IPS-18c (cell line): Measurements from ENCODE around the gene ATP1A1.

Experiments used
- H3K4me3 ChIP-seq: 2 replicates; pipeline ENCODE4 v1.7.0; 2013; ENCODE audit warnings: low read depth, mild to moderate bottlenecking, low read length, moderate library complexity; ENCODE audit not compliant: insufficient read depth
- H3K9me3 ChIP-seq: one replicate; pipeline ENCODE4 v1.6.1; 2013; ENCODE audit warnings: mild to moderate bottlenecking, low read length, moderate library complexity; ENCODE audit not compliant: control insufficient read depth, insufficient read depth

Gene ATP1A1

DNA sequence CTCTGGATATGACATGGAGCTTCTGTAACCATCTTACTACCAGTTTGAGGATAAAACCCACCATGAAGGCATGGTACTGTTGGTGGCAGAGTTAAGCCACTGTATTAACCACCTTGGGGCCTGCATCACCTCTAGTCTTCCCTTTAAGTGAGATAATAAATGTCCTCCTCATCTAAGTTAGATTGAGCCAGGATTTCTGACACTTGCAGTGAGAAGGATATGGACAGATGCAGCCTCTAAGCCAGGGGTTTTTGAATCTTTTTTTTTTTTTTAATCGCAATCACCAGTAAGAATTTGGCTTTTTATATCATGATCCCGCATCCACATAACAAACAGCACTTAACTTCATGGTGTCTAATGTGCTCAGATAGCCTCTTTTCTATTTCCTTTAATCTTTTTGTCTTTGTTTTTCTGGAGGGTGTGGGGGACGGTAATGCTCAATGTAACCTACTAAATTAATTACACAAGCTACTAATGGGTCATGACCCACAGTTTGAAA lies 42.2 kb downstream of the ATP1A1 start:
- no peak overlapping the region for H3K4me3 ChIP-seq

DNA sequence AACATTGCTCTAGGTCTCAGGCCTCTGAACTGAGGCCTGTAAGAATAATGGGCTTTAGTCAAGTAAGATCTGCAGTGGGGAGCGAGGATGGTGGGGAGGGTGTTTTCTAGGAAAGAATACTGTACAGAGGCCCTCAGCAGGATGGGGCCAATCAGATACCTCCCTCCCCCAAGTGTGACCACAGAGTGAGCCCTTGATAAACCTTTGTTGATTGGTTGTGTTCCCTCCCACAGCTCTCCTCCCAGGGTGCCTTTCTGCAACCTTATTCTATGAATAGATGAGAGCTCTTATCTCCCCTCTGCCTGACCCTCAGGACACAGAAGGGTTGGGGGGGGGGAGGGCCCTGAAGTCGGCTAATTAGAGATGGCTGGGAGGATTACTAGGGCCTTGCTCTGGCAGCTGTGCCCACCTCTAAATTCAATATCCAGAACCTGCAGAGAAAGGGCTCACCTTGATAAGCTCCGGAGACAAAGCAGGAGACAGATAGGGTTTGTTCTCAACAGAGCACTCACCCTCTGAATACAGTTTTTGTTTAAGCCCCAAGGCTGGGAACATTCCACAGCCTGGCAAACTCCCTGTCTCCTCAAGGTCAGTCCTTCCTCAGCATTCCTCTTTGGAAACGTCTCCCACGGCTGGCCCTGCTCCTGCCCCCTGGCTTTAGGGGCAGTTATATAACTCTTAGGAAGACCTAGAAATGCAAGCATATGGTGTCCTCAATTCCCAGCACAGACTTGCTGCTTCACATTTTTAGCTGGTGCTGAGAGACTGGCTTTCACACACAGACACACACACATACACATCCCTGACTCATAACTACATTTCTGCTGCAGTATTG lies 42.9 kb downstream of the ATP1A1 start:
- no peak overlapping the region for H3K4me3 ChIP-seq

More for the DNA sequence above, 42.2 kb downstream of the ATP1A1 start:
- no peaks in the 10 kb centered on the region for H3K9me3 ChIP-seq

DNA sequence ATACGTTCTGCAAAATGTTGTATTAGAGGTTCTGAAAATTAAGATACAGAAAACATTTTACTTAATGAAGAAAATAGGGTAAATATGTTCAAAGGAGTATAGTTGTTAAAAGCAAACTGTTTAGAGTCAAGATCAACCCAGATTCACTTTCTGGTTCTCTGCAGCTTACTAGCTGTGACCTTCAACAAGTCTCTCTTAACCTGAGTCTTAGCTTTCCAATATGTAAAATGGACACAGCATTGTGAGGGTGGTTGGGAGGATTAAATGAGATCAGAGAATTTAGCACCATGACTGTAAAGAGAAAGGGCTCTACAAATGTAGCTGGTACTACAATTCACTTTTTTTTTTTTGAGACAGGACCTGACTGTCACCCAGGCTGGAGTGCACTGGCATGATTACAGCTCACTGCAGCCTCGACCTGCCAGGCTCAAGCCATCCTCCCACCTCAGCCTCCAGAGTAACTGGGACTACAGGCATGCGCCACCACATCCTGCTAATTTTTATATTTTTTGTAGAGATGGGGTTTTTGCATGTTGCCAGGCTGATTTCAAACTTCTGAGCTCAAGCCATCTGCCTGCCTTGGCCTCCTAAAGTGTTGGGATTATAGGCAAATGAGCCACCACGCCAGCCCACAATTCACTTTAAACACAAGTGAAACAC lies 43.9 kb downstream of the ATP1A1 start:
- Histone ChIP-seq H3K4me3 (no peak overlapping the region), H3K9me3 (no peaks in the 10 kb centered on the region)

More for the DNA sequence above, 42.9 kb downstream of the ATP1A1 start:
- H3K9me3 ChIP-seq = no peaks in the 10 kb centered on the region

DNA sequence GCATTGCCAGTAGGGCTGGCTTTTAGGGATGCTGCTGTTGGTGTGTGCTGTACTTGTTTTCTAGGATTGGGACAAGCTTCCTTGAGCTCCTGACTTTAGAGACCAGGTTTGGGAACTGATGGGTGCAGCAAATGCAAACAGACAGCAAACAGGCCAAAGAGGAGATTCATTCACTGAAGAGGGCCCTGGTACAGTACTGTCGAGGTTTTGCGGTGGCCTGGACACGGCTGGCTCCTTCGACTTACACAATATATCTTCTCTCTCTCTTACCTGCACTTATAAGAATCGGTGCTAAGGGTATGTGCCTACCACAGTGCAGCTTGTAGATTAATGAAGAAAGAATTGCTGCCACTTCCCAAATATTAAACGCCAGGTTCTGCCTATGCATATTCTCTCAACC lies 44.6 kb downstream of the ATP1A1 start:
- Histone ChIP-seq H3K4me3 (peak overlapping the region; percentile 83), H3K9me3 (no peaks in the 10 kb centered on the region)

DNA sequence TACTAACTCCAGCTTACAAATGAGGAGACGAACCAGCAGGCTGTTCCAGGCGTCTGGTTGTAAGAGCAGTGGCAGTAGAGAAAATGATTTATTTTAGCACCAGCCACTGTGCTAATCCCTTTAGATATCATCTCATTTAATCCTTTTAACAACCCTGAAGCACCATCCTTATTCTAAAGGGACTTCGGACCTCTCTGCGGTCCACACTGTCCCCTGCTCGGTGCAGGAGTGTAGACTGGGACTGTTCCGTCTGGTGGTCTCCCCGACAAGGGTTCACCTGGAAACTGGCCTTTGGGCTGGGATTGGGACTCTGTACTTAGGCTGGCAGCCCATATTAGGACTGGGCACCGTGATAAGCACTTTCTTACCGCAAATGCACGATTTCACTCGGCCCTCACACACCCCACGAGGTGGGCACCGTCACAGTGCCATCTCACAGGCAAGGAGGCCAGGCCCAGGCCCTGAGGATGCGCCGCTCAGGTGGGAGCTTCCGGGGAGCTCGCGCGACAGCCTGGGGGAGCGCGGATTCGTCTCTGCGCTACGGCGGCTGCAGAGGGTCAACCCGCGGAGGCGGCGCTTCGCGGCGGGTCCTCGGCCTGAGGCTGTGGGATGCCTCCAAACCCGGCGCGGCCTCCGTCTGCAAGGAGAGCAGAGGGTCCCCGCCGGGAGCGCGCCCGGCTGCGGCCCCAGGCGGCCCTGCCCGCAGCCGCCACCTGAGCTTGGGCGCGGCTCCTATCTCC lies 45.2 kb downstream of the ATP1A1 start:
- Histone ChIP-seq H3K9me3 (no peaks in the 10 kb centered on the region), H3K4me3 (peak overlapping the region; percentile 83)

DNA sequence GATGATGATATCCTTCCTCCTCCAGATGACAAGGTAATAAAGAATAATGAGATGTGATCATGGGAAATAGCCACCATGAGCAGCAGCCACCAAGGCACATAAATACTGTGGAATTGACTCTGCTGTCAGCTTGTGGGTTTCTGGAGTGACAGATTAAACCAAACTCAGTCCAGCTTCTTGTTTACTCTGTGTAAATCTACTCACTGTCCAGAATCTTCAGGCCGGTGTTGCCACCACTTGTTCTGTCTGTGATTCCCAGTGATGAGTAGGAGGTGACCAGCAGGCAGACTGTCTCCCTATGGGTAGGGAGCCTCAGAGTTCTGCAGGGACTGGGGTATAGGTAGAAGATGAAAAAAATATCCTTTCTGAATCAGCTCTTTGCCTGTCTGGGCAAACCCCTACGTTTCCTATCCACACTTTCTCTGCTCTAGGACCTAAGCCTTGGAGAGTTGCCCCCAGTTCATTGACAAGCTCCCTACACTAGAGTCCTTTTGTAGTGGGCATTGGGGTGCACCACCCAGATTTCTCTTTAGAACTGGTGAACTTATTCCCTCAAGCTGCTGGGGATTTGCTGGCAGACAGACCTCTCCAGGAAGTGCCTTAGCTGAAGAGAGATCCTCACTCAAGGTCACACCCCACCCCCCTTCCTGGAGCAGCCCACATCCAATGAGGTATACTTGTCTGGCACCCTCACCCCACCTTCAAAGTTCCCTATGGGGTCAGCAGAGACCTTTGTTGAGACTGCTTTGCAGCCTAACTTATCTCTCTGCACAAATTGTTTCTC lies 47.6 kb downstream of the ATP1A1 start:
- no peaks in the 10 kb centered on the region for H3K9me3 ChIP-seq
- no peak overlapping the region for H3K4me3 ChIP-seq

DNA sequence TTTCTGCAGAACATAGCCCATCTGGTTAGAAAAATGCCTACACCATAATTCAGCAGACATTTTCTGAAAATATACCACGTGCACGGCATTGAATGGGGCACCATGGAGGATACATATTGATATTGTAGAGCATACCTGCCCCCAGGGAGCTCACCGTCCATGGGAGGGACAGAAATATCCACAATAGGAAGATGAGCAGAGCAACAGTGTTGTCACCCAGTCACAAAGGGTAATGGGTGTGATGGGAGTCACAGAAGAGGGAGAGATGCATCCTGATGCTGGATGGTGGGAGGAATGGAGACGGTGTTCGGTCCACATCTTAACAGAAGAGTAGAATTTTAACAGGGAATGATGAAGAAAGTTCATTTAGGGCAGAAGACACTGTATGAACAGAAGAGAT lies 51.4 kb downstream of the ATP1A1 start:
- Histone ChIP-seq H3K9me3 (no peaks in the 10 kb centered on the region), H3K4me3 (no peak overlapping the region)

DNA sequence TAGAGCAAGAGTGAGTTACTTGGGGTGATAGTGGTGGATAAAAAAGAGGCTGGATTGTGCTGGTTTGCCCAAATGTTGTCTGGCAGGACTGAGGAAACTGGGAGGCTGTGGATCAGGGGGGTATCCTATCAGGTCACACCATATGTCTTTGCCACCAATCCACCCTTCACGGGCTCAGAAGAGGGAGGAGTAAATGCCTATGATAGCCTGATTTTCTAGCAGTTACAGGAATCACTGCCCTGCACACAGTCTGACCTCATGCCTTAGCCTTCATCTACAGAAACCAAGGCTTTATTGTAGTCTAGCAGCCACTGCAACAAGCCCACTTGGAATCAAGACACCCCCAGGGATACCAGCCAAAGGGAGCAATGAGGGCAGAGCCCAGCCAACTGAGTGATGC lies 51.8 kb downstream of the ATP1A1 start:
- Histone ChIP-seq H3K9me3 (no peaks in the 10 kb centered on the region), H3K4me3 (no peak overlapping the region)

DNA sequence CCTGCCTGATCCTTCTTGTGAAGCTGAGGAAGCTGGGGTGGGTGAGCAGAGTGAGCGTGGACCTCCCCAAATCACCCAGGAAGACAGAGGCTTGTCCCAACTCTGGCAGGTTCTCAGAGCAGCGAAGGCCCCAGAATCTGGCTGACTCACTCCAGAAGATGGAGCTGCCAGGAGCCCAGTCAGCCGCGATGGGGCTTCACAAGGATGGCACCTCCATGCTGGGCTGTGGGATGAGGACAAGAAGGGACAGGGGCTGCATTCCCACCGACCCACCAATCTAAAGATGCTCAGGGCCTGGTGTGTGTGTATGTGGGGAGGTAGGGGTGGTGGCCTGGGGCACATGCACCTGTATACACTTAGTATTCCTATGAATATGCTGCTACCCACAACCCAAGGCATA lies 52.9 kb downstream of the ATP1A1 start:
- no peak overlapping the region for H3K4me3 ChIP-seq
- no peaks in the 10 kb centered on the region for H3K9me3 ChIP-seq

DNA sequence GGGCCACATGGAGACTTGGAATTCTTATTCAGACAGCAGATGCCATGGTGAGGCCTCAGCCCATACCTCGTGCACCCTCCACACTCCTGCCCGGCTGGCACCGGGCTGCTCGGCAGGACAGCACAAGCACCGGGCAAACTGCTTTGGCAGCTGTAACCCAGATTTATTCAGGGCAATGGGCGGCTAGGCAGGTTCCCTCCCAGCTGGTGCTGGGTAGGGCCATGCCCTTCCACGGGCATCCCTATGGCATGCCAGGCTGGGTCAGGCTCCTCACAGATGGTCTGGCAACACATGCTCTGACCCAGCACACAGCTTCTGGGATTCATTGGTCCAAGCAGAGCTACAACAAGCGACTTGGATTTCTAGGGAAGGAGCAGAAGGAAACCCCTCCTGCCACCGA lies 53.4 kb downstream of the ATP1A1 start:
- Histone ChIP-seq H3K4me3 (no peak overlapping the region), H3K9me3 (no peaks in the 10 kb centered on the region)

DNA sequence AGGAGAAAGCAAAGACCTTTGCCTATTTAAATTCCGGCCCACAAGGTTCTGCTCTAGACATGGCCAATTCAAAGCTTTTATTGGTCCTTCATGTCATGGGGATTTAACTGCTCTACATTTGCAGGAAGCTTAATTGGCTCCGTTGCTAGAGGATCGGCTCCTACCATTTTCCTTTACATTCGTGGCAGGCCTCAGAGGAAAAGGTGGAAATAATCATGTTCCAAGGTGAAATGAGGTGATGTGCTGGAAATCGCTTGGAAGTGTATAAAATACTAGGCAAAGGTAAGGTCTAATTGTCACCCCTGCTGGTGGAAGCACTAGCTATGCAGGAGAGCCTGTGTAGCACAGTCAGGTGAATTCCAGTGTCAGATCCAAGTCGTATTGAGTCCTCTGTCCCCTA lies 55.5 kb downstream of the ATP1A1 start:
- no peaks in the 10 kb centered on the region for H3K9me3 ChIP-seq
- no peak overlapping the region for H3K4me3 ChIP-seq

DNA sequence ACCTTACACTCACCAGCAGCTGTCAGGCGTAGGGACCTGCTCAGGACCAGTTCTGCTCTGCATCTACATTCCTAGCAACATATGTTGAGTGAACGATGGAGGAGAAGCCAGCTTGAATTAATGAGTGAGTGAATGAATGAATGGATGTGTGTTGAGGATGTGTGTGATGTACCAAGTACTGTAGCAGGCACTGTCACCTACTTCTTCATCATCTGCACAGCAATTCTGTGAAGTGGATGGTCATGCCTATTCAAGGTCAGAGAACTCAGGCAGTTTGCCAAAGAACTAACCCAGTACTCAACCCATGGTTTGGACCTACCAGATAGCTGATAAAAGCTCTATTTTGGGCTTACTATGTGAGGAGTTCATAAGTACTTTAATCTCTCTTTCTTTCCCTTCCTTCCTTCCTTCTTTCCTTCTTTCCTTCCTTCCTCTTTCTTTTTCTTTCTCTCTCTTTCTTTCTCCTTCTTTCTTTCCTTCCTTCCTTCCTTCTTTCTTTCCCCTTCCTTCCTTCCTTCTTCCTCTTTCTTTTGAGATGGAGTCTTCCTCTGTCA lies 56.9 kb downstream of the ATP1A1 start:
- Histone ChIP-seq H3K4me3 (no peak overlapping the region), H3K9me3 (no peaks in the 10 kb centered on the region)

DNA sequence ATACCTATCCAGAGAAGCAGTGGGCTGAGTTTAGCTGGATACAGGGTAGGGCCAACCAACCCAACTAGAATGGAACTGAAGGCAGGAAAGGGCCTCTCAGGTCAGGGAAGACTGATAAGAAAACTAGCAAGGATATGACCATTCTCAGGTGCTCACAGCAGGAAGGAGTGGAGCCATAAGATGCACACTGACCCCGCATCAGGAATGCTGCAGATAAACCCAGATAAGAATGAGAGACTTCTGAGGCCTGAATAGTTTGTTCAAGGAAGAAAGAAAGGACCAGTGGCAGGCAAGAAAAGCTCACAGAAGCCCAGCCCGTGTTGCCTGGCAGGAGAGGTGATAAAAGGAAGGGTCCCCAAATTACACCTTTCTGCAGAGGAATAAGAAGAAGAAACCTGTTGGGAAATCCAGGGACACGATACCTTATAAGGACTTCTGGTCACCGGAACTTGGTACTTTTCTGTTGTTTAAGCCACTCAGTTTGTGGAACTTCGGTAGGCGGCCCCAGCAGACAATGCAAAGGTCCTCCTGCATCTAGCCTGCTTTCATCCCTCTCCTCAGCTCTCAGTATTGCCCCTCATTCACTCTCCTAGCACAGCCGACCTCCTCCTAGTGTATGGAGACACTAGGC lies 58.9 kb downstream of the ATP1A1 start:
- H3K4me3 ChIP-seq = no peak overlapping the region
- no peaks in the 10 kb centered on the region for H3K9me3 ChIP-seq

DNA sequence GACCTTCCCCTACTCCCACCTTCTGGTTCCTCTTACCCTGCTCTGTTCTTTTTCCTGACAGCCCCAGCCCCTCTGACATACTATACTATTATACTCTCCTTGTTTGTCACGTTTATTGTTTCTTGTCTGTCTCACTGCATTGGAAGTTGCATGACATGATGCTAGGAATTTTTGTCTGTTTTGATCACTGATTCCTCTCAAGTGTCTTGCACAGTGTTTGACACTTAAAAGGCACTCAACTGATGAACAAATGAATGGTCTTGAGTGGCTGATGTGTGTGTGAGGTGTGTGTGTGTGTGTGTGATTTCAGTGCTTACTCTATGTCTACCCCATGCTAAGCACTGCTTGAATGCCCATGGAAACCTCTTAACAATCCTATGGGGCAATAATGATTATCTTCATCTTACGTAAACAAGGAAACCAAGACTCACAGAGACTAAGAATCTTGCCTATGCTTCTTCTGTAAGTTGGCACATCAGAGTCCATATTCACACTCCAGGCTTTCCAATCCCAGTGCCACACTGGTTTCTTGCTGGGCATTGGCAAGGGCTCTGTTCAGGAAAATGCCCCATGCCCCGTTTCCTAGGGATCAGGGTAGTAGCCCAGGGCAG lies 59.7 kb downstream of the ATP1A1 start:
- Histone ChIP-seq H3K9me3 (no peaks in the 10 kb centered on the region), H3K4me3 (no peak overlapping the region)

DNA sequence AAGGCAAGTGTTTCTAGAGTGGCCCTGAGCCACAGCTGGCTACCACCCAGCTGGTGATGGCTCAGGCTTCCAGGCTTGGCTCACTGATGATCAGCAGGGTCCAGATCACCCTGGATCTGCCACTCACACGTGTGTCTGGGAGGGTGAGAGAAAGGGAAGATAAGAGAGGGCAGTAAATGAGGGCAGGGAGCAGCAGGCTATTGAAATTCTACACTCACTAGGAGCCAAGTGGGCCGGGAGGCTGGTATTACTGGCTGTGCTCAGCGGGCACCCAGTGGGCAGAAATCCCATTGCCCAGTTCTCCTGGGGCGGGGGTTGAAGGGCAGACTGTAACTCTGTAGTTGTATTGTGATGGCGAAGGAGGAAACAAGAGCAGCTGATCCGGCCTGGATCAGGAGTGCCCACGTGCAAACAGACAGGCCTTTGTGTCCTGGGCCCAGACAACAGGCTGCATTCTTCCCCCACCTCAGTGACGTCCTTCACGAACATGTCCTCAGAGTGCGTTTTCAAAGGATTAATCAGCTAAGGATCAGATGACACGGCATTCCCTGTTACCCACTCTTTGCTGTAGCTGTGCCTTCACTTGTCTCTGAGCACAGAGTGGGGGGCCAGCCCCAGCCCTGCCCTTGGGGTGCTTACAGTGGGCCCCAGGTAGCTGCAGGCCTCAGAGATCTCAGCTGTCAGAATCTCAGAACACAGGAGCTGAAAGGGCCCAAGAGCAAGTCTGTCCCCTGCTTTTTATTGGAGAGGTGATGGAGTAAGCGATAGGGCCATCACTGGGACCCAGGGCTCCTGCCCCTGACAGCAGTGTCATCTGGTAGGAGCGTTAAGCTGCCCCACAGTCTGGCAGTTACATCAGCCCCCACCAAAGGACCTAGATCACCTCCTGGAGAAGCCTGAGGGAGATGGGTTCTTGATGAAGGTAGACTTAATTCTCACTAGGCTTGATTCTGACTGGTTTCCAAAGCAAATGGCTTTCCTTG lies 60.5 kb downstream of the ATP1A1 start:
- no peak overlapping the region for H3K4me3 ChIP-seq

More for the DNA sequence above, 60.5 kb downstream of the ATP1A1 start:
- H3K9me3 ChIP-seq = no peaks in the 10 kb centered on the region
